Stomach smooth muscle (tissue), 2 donors: ENCODE data around the gene TELO2.
"Not testable (repeated sequence)": the region's sequence is repeated elsewhere in the genome, so short reads cannot be mapped to it uniquely, and the experiment has no call there.

Experiments used
- H3K27ac ChIP-seq: one replicate; pipeline ENCODE4 v1.7.0; 2013; ENCODE audit warnings: mild to moderate bottlenecking, low read length, inconsistent platforms
- H3K27me3 ChIP-seq, 2 donors: one replicate each; pipeline ENCODE4 v1.7.0; 2013; ENCODE audit warnings: low read length in 2 of 2; ENCODE audit not compliant: insufficient read depth in 2 of 2, control insufficient read depth in 1 of 2
- H3K36me3 ChIP-seq, 2 donors: one replicate each; pipeline ENCODE4 v1.7.0; 2013; ENCODE audit warnings: low read length in 2 of 2; ENCODE audit not compliant: control insufficient read depth in 2 of 2, insufficient read depth in 2 of 2
- H3K4me1 ChIP-seq: one replicate; pipeline ENCODE4 v1.7.0; 2013; ENCODE audit warnings: low read length; ENCODE audit not compliant: control insufficient read depth, insufficient read depth
- H3K4me3 ChIP-seq, 2 donors: one replicate each; pipeline ENCODE4 v1.7.0; 2013; ENCODE audit warnings: low read length in 2 of 2
- H3K9ac ChIP-seq, 2 donors: one replicate each; pipeline ENCODE4 v1.7.0; 2013; ENCODE audit warnings: low read length in 2 of 2, mild to moderate bottlenecking in 1 of 2
- H3K9me3 ChIP-seq, 2 donors: one replicate each; pipeline ENCODE4 v1.7.0; 2013; ENCODE audit warnings: low read length in 2 of 2; ENCODE audit not compliant: control insufficient read depth in 2 of 2
- donor health status: healthy.
- donor health status: Pancreatic carcinoma.

The TELO2 gene

GRCh38 chr16:1469693-1470201, 23.4 kb upstream of the TELO2 start:
- Histone ChIP-seq H3K27ac (no peak overlapping the region), H3K27me3 (no peaks in the 10 kb centered on the region), H3K4me3 (no peak overlapping the region), H3K36me3 (no peaks in the 10 kb centered on the region), H3K9ac (no peak overlapping the region), H3K4me1 (peaks cover 21% of the 10 kb centered on the region), H3K9me3 (no peaks in the 10 kb centered on the region)

GRCh38 chr16:1470481-1471251, 22.5 kb upstream of the TELO2 start:
- no peaks in the 10 kb centered on the region for H3K9me3 ChIP-seq
- H3K4me3 ChIP-seq, result no peak overlapping the region
- H3K36me3 ChIP-seq, result no peaks in the 10 kb centered on the region
- H3K4me1 ChIP-seq, result peaks cover 27% of the 10 kb centered on the region
- no peak overlapping the region for H3K9ac ChIP-seq
- no peaks in the 10 kb centered on the region for H3K27me3 ChIP-seq
- no peak overlapping the region for H3K27ac ChIP-seq

GRCh38 chr16:1471569-1472194, 21.5 kb upstream of the TELO2 start:
- no peaks in the 10 kb centered on the region for H3K27me3 ChIP-seq
- no peaks in the 10 kb centered on the region for H3K36me3 ChIP-seq
- H3K4me1 ChIP-seq, result peaks cover 31% of the 10 kb centered on the region
- H3K27ac ChIP-seq, result no peak overlapping the region
- H3K9me3 ChIP-seq, result no peaks in the 10 kb centered on the region
- no peak overlapping the region for H3K4me3 ChIP-seq
- H3K9ac ChIP-seq, result no peak overlapping the region

- Histone ChIP-seq H3K4me3 (no peak overlapping the region), H3K27ac (no peak overlapping the region), H3K27me3 (no peaks in the 10 kb centered on the region), H3K9me3 (peaks cover 0 to 2% of the 10 kb centered on the region in 2 donors), H3K9ac (peak overlapping the region in 1 of 2 donors; percentile 32), H3K4me1 (peaks cover 31% of the 10 kb centered on the region), H3K36me3 (no peaks in the 10 kb centered on the region)
These were observed 20.2 kb upstream of the TELO2 start for GRCh38 chr16:1472974-1473373.

- Histone ChIP-seq H3K9ac (peak overlapping the region; percentile 92 to 97), H3K9me3 (peaks cover 0 to 2% of the 10 kb centered on the region in 2 donors), H3K4me3 (peak overlapping the region; percentile 83 to 90), H3K27me3 (no peaks in the 10 kb centered on the region), H3K36me3 (no peaks in the 10 kb centered on the region), H3K4me1 (peaks cover 31% of the 10 kb centered on the region), H3K27ac (no peak overlapping the region)
These were observed 18.9 kb upstream of the TELO2 start for GRCh38 chr16:1474082-1474795.

- Histone ChIP-seq H3K27ac (peak within 1 kb of the TSS; percentile 85), H3K4me3 (peak within 1 kb of the TSS; percentile 83 to 90), H3K27me3 (no peaks in the 10 kb centered on the region), H3K9me3 (peaks cover 0 to 2% of the 10 kb centered on the region in 2 donors), H3K36me3 (no peaks in the 10 kb centered on the region), H3K4me1 (peaks cover 31% of the 10 kb centered on the region), H3K9ac (peak within 1 kb of the TSS; percentile 92 to 97)
These were observed 18.2 kb upstream of the TELO2 start, which contains the start of gene CLCN7 for GRCh38 chr16:1474796-1475551. Gene CLCN7 (minus strand): TSS chr16:1475028. CDS start chr16:1474974, 54 bp downstream.

GRCh38 chr16:1475552-1476114, 17.5 kb upstream of the TELO2 start:
- peak overlapping the region; percentile 83 to 90 for H3K4me3 ChIP-seq
- H3K9ac ChIP-seq, result peak overlapping the region; percentile 92 to 97
- peaks cover 0 to 2% of the 10 kb centered on the region in 2 donors for H3K9me3 ChIP-seq
- H3K27me3 ChIP-seq, result no peaks in the 10 kb centered on the region
- peaks cover 28% of the 10 kb centered on the region for H3K4me1 ChIP-seq
- H3K27ac ChIP-seq, result peak overlapping the region; percentile 85
- H3K36me3 ChIP-seq, result no peaks in the 10 kb centered on the region

GRCh38 chr16:1477033-1477432, 16.1 kb upstream of the TELO2 start:
- H3K9ac ChIP-seq, result no peak overlapping the region
- H3K4me1 ChIP-seq, result peaks cover 24% of the 10 kb centered on the region
- H3K4me3 ChIP-seq, result no peak overlapping the region
- no peaks in the 10 kb centered on the region for H3K36me3 ChIP-seq
- H3K27me3 ChIP-seq, result no peaks in the 10 kb centered on the region
- peaks cover 0 to 2% of the 10 kb centered on the region in 2 donors for H3K9me3 ChIP-seq
- no peak overlapping the region for H3K27ac ChIP-seq

- H3K36me3 ChIP-seq, H3K27me3 ChIP-seq, H3K9ac ChIP-seq, H3K4me3 ChIP-seq, H3K27ac ChIP-seq, H3K9me3 ChIP-seq: not testable (repeated sequence)
- peaks cover 15% of the 10 kb centered on the region for H3K4me1 ChIP-seq
These were observed 14.2 kb upstream of the TELO2 start for GRCh38 chr16:1478937-1479336.
